Chondrocyte (in vitro differentiated cells): ENCODE measurements around the gene NRXN3. TPM values are rescaled to one million over a fixed set of nuclear protein-coding genes. Genes with fewer than 3 reads are reported as not detected.

ENCODE experiments used
- DNase-seq: peaks from one replicate; pipeline ENCODE4 v3.0.0; 2021; ENCODE audit warnings: mixed read lengths, low spot score
- H3K27ac Mint-ChIP-seq: one replicate; pipeline ENCODE4 v1.8.0; 2021; ENCODE audit warnings: mild to moderate bottlenecking, moderate library complexity, mixed read lengths; ENCODE audit not compliant: unreplicated experiment
- H3K27me3 Mint-ChIP-seq: 2 replicates; pipeline ENCODE4 v1.8.0; 2021; ENCODE audit warnings: low read depth, mixed read lengths
- H3K36me3 Mint-ChIP-seq: 2 replicates; pipeline ENCODE4 v1.8.0; 2021; ENCODE audit warnings: low read depth, mixed read lengths
- H3K4me1 Mint-ChIP-seq: 2 replicates; pipeline ENCODE4 v1.8.0; 2021; ENCODE audit warnings: low read depth, mild to moderate bottlenecking, mixed read lengths
- H3K4me3 Mint-ChIP-seq: one replicate; pipeline ENCODE4 v1.8.0; 2021; ENCODE audit warnings: mild to moderate bottlenecking, moderate library complexity, mixed read lengths; ENCODE audit not compliant: unreplicated experiment
- H3K9me3 Mint-ChIP-seq: 2 replicates; pipeline ENCODE4 v1.8.0; 2021; ENCODE audit warnings: low read depth, mixed read lengths
- total RNA-seq: library from RNA; stranded (reverse); gene quantifications from 3 replicates; pipeline ENCODE4 v1.2.1, GENCODE V29; 2021
- TF ChIP-seq, protein P1 (sequence below): fragments of 200-600 bp; sonication (generic); IDR thresholded peaks from 2 replicates; pipeline ENCODE4 v1.5.0; 2021; ENCODE audit warnings: antibody characterized with exemption, mild to moderate bottlenecking, moderate library complexity

NRXN3 gene
- total RNA-seq, 1 donor from 2014 or later: 7.9 TPM

- H3K4me1 Mint-ChIP-seq: peaks cover 3% of the 10 kb centered on the region
- no peaks in the 10 kb centered on the region for H3K27me3 Mint-ChIP-seq
- H3K27ac Mint-ChIP-seq: no peak overlapping the region
- TF ChIP-seq, protein P1, sequence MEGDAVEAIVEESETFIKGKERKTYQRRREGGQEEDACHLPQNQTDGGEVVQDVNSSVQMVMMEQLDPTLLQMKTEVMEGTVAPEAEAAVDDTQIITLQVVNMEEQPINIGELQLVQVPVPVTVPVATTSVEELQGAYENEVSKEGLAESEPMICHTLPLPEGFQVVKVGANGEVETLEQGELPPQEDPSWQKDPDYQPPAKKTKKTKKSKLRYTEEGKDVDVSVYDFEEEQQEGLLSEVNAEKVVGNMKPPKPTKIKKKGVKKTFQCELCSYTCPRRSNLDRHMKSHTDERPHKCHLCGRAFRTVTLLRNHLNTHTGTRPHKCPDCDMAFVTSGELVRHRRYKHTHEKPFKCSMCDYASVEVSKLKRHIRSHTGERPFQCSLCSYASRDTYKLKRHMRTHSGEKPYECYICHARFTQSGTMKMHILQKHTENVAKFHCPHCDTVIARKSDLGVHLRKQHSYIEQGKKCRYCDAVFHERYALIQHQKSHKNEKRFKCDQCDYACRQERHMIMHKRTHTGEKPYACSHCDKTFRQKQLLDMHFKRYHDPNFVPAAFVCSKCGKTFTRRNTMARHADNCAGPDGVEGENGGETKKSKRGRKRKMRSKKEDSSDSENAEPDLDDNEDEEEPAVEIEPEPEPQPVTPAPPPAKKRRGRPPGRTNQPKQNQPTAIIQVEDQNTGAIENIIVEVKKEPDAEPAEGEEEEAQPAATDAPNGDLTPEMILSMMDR: no peak
- peaks cover 5% of the 10 kb centered on the region for H3K9me3 Mint-ChIP-seq
- no peaks in the 10 kb centered on the region for H3K36me3 Mint-ChIP-seq
- DNase-seq: no peak
- H3K4me3 Mint-ChIP-seq: no peak overlapping the region
Observed at GRCh38 chr14:79407572-79407971, 1237.4 kb downstream of the NRXN3 start.

DNA sequence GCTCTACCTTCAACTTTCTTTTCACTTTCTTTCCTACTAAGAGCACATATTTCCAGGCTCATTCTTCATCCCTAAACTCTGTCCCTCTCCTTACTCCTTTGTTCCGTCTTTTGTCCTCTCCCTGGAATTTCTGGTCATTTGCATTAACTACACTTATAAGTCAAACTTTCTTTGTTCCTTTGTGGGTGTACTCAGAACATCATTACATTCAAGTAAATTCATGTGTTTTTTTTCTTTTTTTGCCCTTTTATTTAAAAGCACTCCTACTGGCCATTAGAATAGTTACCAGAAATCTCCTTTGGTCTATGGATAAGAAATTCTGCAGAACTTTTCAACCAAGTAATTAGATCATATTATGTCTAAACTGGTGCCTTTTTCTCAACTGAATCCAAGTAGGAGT, 1238.5 kb downstream of the NRXN3 start:
- H3K27me3 Mint-ChIP-seq: no peaks in the 10 kb centered on the region
- peaks cover 3% of the 10 kb centered on the region for H3K4me1 Mint-ChIP-seq
- H3K27ac Mint-ChIP-seq: no peak overlapping the region
- no peak for DNase-seq
- no peaks in the 10 kb centered on the region for H3K36me3 Mint-ChIP-seq
- H3K9me3 Mint-ChIP-seq: peaks cover 2% of the 10 kb centered on the region
- TF ChIP-seq, protein P1: peak; percentile 50
- H3K4me3 Mint-ChIP-seq: no peak overlapping the region

GRCh38 chr14:79411403-79412174, 1241.4 kb downstream of the NRXN3 start:
- Mint-ChIP-seq H3K27ac (no peak overlapping the region), H3K4me3 (no peak overlapping the region), H3K27me3 (no peaks in the 10 kb centered on the region), H3K4me1 (no peaks in the 10 kb centered on the region), H3K36me3 (no peaks in the 10 kb centered on the region), H3K9me3 (peaks cover 5% of the 10 kb centered on the region)
- TF ChIP-seq, protein P1: no peak
- DNase-seq: no peak

- Mint-ChIP-seq H3K27ac (no peak overlapping the region), H3K27me3 (no peaks in the 10 kb centered on the region), H3K4me1 (no peaks in the 10 kb centered on the region), H3K36me3 (no peaks in the 10 kb centered on the region), H3K9me3 (peaks cover 10% of the 10 kb centered on the region), H3K4me3 (no peak overlapping the region)
- TF ChIP-seq, protein P1: no peak
- DNase-seq: no peak
Observed at GRCh38 chr14:79412822-79413221, 1242.6 kb downstream of the NRXN3 start.

- Mint-ChIP-seq H3K27me3 (no peaks in the 10 kb centered on the region), H3K4me3 (no peak overlapping the region), H3K4me1 (no peaks in the 10 kb centered on the region), H3K9me3 (peaks cover 14% of the 10 kb centered on the region), H3K27ac (no peak overlapping the region), H3K36me3 (no peaks in the 10 kb centered on the region)
- TF ChIP-seq, protein P1: no peak
- no peak for DNase-seq
Observed at GRCh38 chr14:79413734-79414428, 1243.7 kb downstream of the NRXN3 start.
